Measurements from ENCODE around the gene CYTH1.

- no peak for TF ChIP-seq POLR2A (IDR thresholded peaks at IDR 0.05)
- TF ChIP-seq EP300 (IDR thresholded peaks at IDR 0.05; ENCODE audit: low read depth): no peak
These were observed 42.2 kb upstream of the CYTH1 start for GRCh38 chr17:78824240-78824639.
